Mesothelial cell of epicardium (in vitro differentiated cells): Measurements from ENCODE around the gene SOCS3. TPM values are rescaled to one million over a fixed set of nuclear protein-coding genes. Genes with fewer than 3 reads are reported as not detected.

Source experiments
- DNase-seq, 2 experiments: peaks; one replicate each; pipeline ENCODE4 v3.0.0; 2021; ENCODE audit warnings: low spot score in 2 of 2; ENCODE audit not compliant: unreplicated experiment in 2 of 2
- H3K27ac Mint-ChIP-seq: 2 replicates; pipeline ENCODE4 v1.8.0; 2021; ENCODE audit warnings: mixed read lengths
- H3K27me3 Mint-ChIP-seq: 2 replicates; pipeline ENCODE4 v1.8.0; 2021; ENCODE audit warnings: low read depth, mixed read lengths
- H3K36me3 Mint-ChIP-seq: 2 replicates; pipeline ENCODE4 v1.8.0; 2021; ENCODE audit warnings: mixed read lengths
- H3K4me1 Mint-ChIP-seq: 2 replicates; pipeline ENCODE4 v1.8.0; 2021; ENCODE audit warnings: mixed read lengths
- H3K4me3 Mint-ChIP-seq: 2 replicates; pipeline ENCODE4 v1.8.0; 2021; ENCODE audit warnings: mild to moderate bottlenecking, moderate library complexity, mixed read lengths
- H3K9me3 Mint-ChIP-seq: 2 replicates; pipeline ENCODE4 v1.8.0; 2021; ENCODE audit warnings: mixed read lengths
- total RNA-seq: library from RNA; stranded (reverse); gene quantifications from 3 replicates; pipeline ENCODE4 v1.2.1, GENCODE V29; 2021
- TF ChIP-seq, protein P1 (sequence below): fragments of 200-600 bp; sonication (generic); IDR thresholded peaks from one replicate; pipeline ENCODE4 v1.5.0; 2021; ENCODE audit warnings: antibody characterized with exemption; ENCODE audit not compliant: unreplicated experiment

Gene SOCS3
- total RNA-seq, 1 donor from 2014 or later, result 45.7 TPM

DNA sequence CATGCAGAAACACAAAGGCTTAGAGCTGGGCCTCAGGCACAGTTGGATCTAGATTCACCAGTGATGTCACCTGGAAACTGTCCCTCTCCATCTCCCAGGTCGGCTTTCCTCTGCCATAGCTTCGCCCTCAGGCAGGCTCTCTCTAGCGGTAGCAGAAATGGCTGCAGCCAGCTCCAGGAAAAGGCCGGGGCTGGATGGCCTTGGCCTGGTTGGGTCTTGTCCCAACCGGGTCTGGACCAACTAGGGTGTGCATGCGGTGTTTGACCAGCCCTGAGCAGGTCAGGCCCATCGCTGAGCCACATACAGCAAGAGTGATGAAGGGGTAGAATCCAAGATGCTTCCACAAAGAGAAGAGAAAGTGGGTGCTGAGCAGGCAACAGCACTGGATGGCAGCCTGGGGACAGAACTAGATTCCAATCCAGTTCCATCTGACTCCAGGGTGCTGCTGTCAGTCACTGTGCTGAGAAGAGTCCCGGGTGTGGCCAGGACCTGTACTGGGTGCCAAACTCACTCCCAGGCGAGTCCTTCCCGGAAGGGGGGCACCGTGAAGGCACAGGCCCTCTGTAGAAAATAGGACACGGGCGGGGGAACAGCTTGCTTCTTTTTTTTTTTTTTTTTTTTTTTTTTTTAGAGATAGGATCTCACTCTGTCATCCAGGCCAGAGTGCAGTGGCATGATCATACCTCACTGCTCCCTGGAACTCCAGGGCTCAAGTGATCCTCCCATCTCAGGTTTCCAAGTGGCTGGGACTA lies 51.8 kb downstream of the SOCS3 start:
- peaks cover 7% of the 10 kb centered on the region for H3K4me1 Mint-ChIP-seq
- H3K27ac Mint-ChIP-seq, result no peak overlapping the region
- no peak for DNase-seq
- no peaks in the 10 kb centered on the region for H3K36me3 Mint-ChIP-seq
- H3K27me3 Mint-ChIP-seq, result no peaks in the 10 kb centered on the region
- peaks cover 9% of the 10 kb centered on the region for H3K9me3 Mint-ChIP-seq
- TF ChIP-seq, protein P1, sequence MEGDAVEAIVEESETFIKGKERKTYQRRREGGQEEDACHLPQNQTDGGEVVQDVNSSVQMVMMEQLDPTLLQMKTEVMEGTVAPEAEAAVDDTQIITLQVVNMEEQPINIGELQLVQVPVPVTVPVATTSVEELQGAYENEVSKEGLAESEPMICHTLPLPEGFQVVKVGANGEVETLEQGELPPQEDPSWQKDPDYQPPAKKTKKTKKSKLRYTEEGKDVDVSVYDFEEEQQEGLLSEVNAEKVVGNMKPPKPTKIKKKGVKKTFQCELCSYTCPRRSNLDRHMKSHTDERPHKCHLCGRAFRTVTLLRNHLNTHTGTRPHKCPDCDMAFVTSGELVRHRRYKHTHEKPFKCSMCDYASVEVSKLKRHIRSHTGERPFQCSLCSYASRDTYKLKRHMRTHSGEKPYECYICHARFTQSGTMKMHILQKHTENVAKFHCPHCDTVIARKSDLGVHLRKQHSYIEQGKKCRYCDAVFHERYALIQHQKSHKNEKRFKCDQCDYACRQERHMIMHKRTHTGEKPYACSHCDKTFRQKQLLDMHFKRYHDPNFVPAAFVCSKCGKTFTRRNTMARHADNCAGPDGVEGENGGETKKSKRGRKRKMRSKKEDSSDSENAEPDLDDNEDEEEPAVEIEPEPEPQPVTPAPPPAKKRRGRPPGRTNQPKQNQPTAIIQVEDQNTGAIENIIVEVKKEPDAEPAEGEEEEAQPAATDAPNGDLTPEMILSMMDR, result no peak
- no peak overlapping the region for H3K4me3 Mint-ChIP-seq

DNA sequence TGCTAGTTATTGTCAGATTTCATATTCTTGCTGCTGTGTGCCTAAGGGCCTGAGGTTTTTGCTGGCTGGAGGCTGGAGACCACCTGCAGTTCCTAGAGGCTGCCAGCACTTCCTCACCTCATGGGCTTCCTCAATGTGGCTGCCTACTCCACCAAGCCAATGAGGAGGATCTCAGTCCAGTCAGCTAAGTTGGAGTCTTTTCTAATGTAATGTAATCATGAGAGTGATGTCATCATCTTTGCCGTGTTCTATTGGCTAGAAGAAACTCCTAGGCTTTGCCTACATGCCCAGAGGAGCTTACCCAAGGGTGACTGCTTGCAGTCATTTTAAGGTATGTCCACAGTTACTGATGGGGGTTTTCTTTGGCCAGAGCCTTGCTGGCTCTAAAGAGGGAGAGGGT lies 53.0 kb downstream of the SOCS3 start:
- no peak for DNase-seq
- peaks cover 7% of the 10 kb centered on the region for H3K4me1 Mint-ChIP-seq
- peaks cover 9% of the 10 kb centered on the region for H3K9me3 Mint-ChIP-seq
- no peak overlapping the region for H3K27ac Mint-ChIP-seq
- TF ChIP-seq, protein P1, result no peak
- H3K36me3 Mint-ChIP-seq, result no peaks in the 10 kb centered on the region
- no peaks in the 10 kb centered on the region for H3K27me3 Mint-ChIP-seq
- H3K4me3 Mint-ChIP-seq, result no peak overlapping the region

Other genes starting within 250 kb of the SOCS3 start
- gene TMC6, start 231.3 kb downstream of the SOCS3 start, total RNA-seq, result 85.5 to 96.8 TPM (median 86.4 TPM) in 3 replicates
- gene TMC8, start 229.3 kb downstream of the SOCS3 start, total RNA-seq, result 0.60 to 1.2 TPM (median 1.1 TPM) in 3 replicates
- 0.16 TPM in 1 of 3 replicates, not detected in the others for gene C17orf99, start 213.7 kb downstream of the SOCS3 start, total RNA-seq
- gene SYNGR2, start 191.5 kb downstream of the SOCS3 start, total RNA-seq, result 47.7 to 52.7 TPM (median 52.0 TPM) in 3 replicates
- gene TK1, start 173.0 kb downstream of the SOCS3 start, total RNA-seq, result 23.3 to 25.7 TPM (median 23.3 TPM) in 3 replicates
- 24.1 to 32.3 TPM (median 27.6 TPM) in 3 replicates for gene AFMID, start 172.7 kb downstream of the SOCS3 start, total RNA-seq
- gene BIRC5, start 145.8 kb downstream of the SOCS3 start, total RNA-seq, result 22.8 to 23.8 TPM (median 22.9 TPM) in 3 replicates
- 1.5 to 1.8 TPM (median 1.5 TPM) in 3 replicates for gene TMEM235, start 128.4 kb downstream of the SOCS3 start, total RNA-seq
- gene PGS1, start 18.6 kb upstream of the SOCS3 start, total RNA-seq, result 62.0 to 66.5 TPM (median 62.3 TPM) in 3 replicates
- 0.14 to 0.87 TPM (median 0.22 TPM) in 3 replicates for gene DNAH17, start 217.3 kb upstream of the SOCS3 start, total RNA-seq